GM19372 (cell line): ENCODE data around the gene PPP4R1.

ENCODE experiments used
- ATAC-seq: cut with Tn5 transposase; IDR thresholded peaks from one replicate; pipeline ENCODE4 v1.9.1; 2021; ENCODE audit warnings: mild to moderate bottlenecking, low read depth, moderate library complexity; ENCODE audit not compliant: unreplicated experiment

The PPP4R1 gene

GRCh38 chr18:9519399-9519798 lies 95.0 kb downstream of the PPP4R1 start:
- no peak for ATAC-seq

- no peak for ATAC-seq
These were observed 96.5 kb downstream of the PPP4R1 start for GRCh38 chr18:9517869-9518268.

GRCh38 chr18:9516437-9517064 lies 97.8 kb downstream of the PPP4R1 start:
- no peak for ATAC-seq

- ATAC-seq, result no peak
These were observed 100.3 kb downstream of the PPP4R1 start for GRCh38 chr18:9513971-9514512.

- ATAC-seq, result no peak
These were observed 105.8 kb downstream of the PPP4R1 start for GRCh38 chr18:9508446-9509025.

- ATAC-seq, result no peak
These were observed 106.7 kb downstream of the PPP4R1 start for GRCh38 chr18:9507565-9508088.

- no peak for ATAC-seq
These were observed 108.1 kb downstream of the PPP4R1 start for GRCh38 chr18:9506046-9506792.
